ENCODE results near the gene PRDM16. TPM values are rescaled to one million over a fixed set of nuclear protein-coding genes. Genes with fewer than 3 reads are reported as not detected.

The PRDM16 gene
- total RNA-seq, 1 experiment from 2014 or later, result not detected

- TF ChIP-seq CTCF (IDR thresholded peaks at IDR 0.05; ENCODE audit: unreplicated experiment), result no peak
- ChIA-PET POLR2A (no interaction called here), CTCF (no interaction called here)
- Mint-ChIP-seq H3K4me3 (ENCODE audit: unreplicated experiment) (no peak overlapping the region), H3K4me1 (ENCODE audit: insufficient read depth, unreplicated experiment) (no peaks in the 10 kb centered on the region), H3K36me3 (ENCODE audit: insufficient read depth, unreplicated experiment) (no peaks in the 10 kb centered on the region), H3K9me3 (ENCODE audit: unreplicated experiment) (peaks cover 8% of the 10 kb centered on the region), H3K27ac (ENCODE audit: low read depth, unreplicated experiment) (no peak overlapping the region), H3K27me3 (ENCODE audit: insufficient read depth, unreplicated experiment) (no peaks in the 10 kb centered on the region)
- no TSS peak for BruUV-seq (replicated peaks)
- intact Hi-C loops (cut with micrococcal nuclease), result no loop called here
- DNase-seq (ENCODE audit: unreplicated experiment), result no peak
These were observed 157.8 kb downstream of the PRDM16 start for GRCh38 chr1:3226701-3227350.

GRCh38 chr1:3227351-3227704 lies 158.3 kb downstream of the PRDM16 start:
- CTCF ChIA-PET, result no interaction called here
- no peak for DNase-seq (ENCODE audit: unreplicated experiment)
- TF ChIP-seq CTCF (IDR thresholded peaks at IDR 0.05; ENCODE audit: unreplicated experiment), result no peak
- POLR2A ChIA-PET, result no interaction called here
- no peaks in the 10 kb centered on the region for H3K36me3 Mint-ChIP-seq (ENCODE audit: insufficient read depth, unreplicated experiment)
- H3K4me3 Mint-ChIP-seq (ENCODE audit: unreplicated experiment), result no peak overlapping the region
- no peaks in the 10 kb centered on the region for H3K4me1 Mint-ChIP-seq (ENCODE audit: insufficient read depth, unreplicated experiment)
- H3K27ac Mint-ChIP-seq (ENCODE audit: low read depth, unreplicated experiment), result no peak overlapping the region
- peaks cover 13% of the 10 kb centered on the region for H3K9me3 Mint-ChIP-seq (ENCODE audit: unreplicated experiment)
- intact Hi-C loops (cut with micrococcal nuclease), result no loop called here
- BruUV-seq (replicated peaks), result no TSS peak
- H3K27me3 Mint-ChIP-seq (ENCODE audit: insufficient read depth, unreplicated experiment), result no peaks in the 10 kb centered on the region

GRCh38 chr1:3227893-3228292 lies 158.9 kb downstream of the PRDM16 start:
- Mint-ChIP-seq H3K9me3 (ENCODE audit: unreplicated experiment) (peaks cover 16% of the 10 kb centered on the region), H3K36me3 (ENCODE audit: insufficient read depth, unreplicated experiment) (no peaks in the 10 kb centered on the region), H3K4me3 (ENCODE audit: unreplicated experiment) (no peak overlapping the region), H3K4me1 (ENCODE audit: insufficient read depth, unreplicated experiment) (no peaks in the 10 kb centered on the region), H3K27ac (ENCODE audit: low read depth, unreplicated experiment) (no peak overlapping the region), H3K27me3 (ENCODE audit: insufficient read depth, unreplicated experiment) (no peaks in the 10 kb centered on the region)
- no TSS peak for BruUV-seq (replicated peaks)
- TF ChIP-seq CTCF (IDR thresholded peaks at IDR 0.05; ENCODE audit: unreplicated experiment), result no peak
- intact Hi-C loops (cut with micrococcal nuclease), result no loop called here
- no peak for DNase-seq (ENCODE audit: unreplicated experiment)
- ChIA-PET POLR2A (no interaction called here), CTCF (no interaction called here)

GRCh38 chr1:3229081-3229725 lies 160.2 kb downstream of the PRDM16 start:
- CTCF ChIA-PET, result no interaction called here
- Mint-ChIP-seq H3K9me3 (ENCODE audit: unreplicated experiment) (peaks cover 14% of the 10 kb centered on the region), H3K27me3 (ENCODE audit: insufficient read depth, unreplicated experiment) (no peaks in the 10 kb centered on the region), H3K4me1 (ENCODE audit: insufficient read depth, unreplicated experiment) (no peaks in the 10 kb centered on the region), H3K4me3 (ENCODE audit: unreplicated experiment) (no peak overlapping the region), H3K36me3 (ENCODE audit: insufficient read depth, unreplicated experiment) (no peaks in the 10 kb centered on the region), H3K27ac (ENCODE audit: low read depth, unreplicated experiment) (no peak overlapping the region)
- BruUV-seq (replicated peaks), result no TSS peak
- intact Hi-C loops (cut with micrococcal nuclease), result no loop called here
- POLR2A ChIA-PET, result no interaction called here
- no peak for TF ChIP-seq CTCF (IDR thresholded peaks at IDR 0.05; ENCODE audit: unreplicated experiment)
- no peak for DNase-seq (ENCODE audit: unreplicated experiment)

Measured in MCF 10A (cell line).